ENCODE data around the gene SUSD1.
"Not testable (repeated sequence)": the region's sequence is repeated elsewhere in the genome, so short reads cannot be mapped to it uniquely, and the experiment has no call there.

SUSD1 gene

GRCh38 chr9:112132356-112132755 lies 42.7 kb downstream of the SUSD1 start:
- in situ Hi-C loops (cut with HindIII; ENCODE audit: low sequenced_read_pairs) = no loop called here

- in situ Hi-C loops (cut with HindIII; ENCODE audit: low sequenced_read_pairs) = no loop called here
Measured at GRCh38 chr9:112130997-112131396, 44.1 kb downstream of the SUSD1 start.

- in situ Hi-C loops (cut with HindIII; ENCODE audit: low sequenced_read_pairs) = no loop called here
Measured at GRCh38 chr9:112130347-112130746, 44.8 kb downstream of the SUSD1 start.

GRCh38 chr9:112129246-112129645 lies 45.9 kb downstream of the SUSD1 start:
- in situ Hi-C loops (cut with HindIII; ENCODE audit: low sequenced_read_pairs) = no loop called here

GRCh38 chr9:112128399-112128798 lies 46.7 kb downstream of the SUSD1 start:
- in situ Hi-C loops (cut with HindIII; ENCODE audit: low sequenced_read_pairs) = not testable (repeated sequence)

- in situ Hi-C loops (cut with HindIII; ENCODE audit: low sequenced_read_pairs) = no loop called here
Measured at GRCh38 chr9:112127281-112127680, 47.8 kb downstream of the SUSD1 start.

- in situ Hi-C loops (cut with HindIII; ENCODE audit: low sequenced_read_pairs) = no loop called here
Measured at GRCh38 chr9:112125951-112126388, 49.1 kb downstream of the SUSD1 start.

- in situ Hi-C loops (cut with HindIII; ENCODE audit: low sequenced_read_pairs) = loop anchor here (25.0 kb wide), 1 partner anchor 238 kb away; no protein-coding TSS in a partner anchor
Measured at GRCh38 chr9:112124156-112124555, 50.9 kb downstream of the SUSD1 start.

- in situ Hi-C loops (cut with HindIII; ENCODE audit: low sequenced_read_pairs) = loop anchor here (25.0 kb wide), 1 partner anchor 241 kb away; no protein-coding TSS in a partner anchor
Measured at GRCh38 chr9:112121633-112122032, 53.5 kb downstream of the SUSD1 start.

GRCh38 chr9:112120439-112120925 lies 54.6 kb downstream of the SUSD1 start:
- in situ Hi-C loops (cut with HindIII; ENCODE audit: low sequenced_read_pairs) = loop anchor here (25.0 kb wide), 1 partner anchor 242 kb away; no protein-coding TSS in a partner anchor

GRCh38 chr9:112120030-112120341 lies 55.1 kb downstream of the SUSD1 start:
- in situ Hi-C loops (cut with HindIII; ENCODE audit: low sequenced_read_pairs) = loop anchor here (25.0 kb wide), 1 partner anchor 242 kb away; no protein-coding TSS in a partner anchor

- in situ Hi-C loops (cut with HindIII; ENCODE audit: low sequenced_read_pairs) = loop anchor here (25.0 kb wide), 1 partner anchor 243 kb away; no protein-coding TSS in a partner anchor
Measured at GRCh38 chr9:112119225-112120029, 55.7 kb downstream of the SUSD1 start.

GRCh38 chr9:112118009-112118408 lies 57.1 kb downstream of the SUSD1 start:
- in situ Hi-C loops (cut with HindIII; ENCODE audit: low sequenced_read_pairs) = loop anchor here (25.0 kb wide), 1 partner anchor 244 kb away; no protein-coding TSS in a partner anchor

- in situ Hi-C loops (cut with HindIII; ENCODE audit: low sequenced_read_pairs) = loop anchor here (25.0 kb wide), 1 partner anchor 246 kb away; no protein-coding TSS in a partner anchor
Measured at GRCh38 chr9:112115970-112116753, 58.9 kb downstream of the SUSD1 start.

- in situ Hi-C loops (cut with HindIII; ENCODE audit: low sequenced_read_pairs) = loop anchor here (25.0 kb wide), 1 partner anchor 247 kb away; no protein-coding TSS in a partner anchor
Measured at GRCh38 chr9:112115109-112115508, 60.0 kb downstream of the SUSD1 start.

GRCh38 chr9:112112941-112113681 lies 62.0 kb downstream of the SUSD1 start:
- in situ Hi-C loops (cut with HindIII; ENCODE audit: low sequenced_read_pairs) = loop anchor here (25.0 kb wide), 1 partner anchor 249 kb away; no protein-coding TSS in a partner anchor

GRCh38 chr9:112112519-112112918 lies 62.6 kb downstream of the SUSD1 start:
- in situ Hi-C loops (cut with HindIII; ENCODE audit: low sequenced_read_pairs) = loop anchor here (25.0 kb wide), 1 partner anchor 250 kb away; no protein-coding TSS in a partner anchor

GRCh38 chr9:112111461-112111860 lies 63.6 kb downstream of the SUSD1 start:
- in situ Hi-C loops (cut with HindIII; ENCODE audit: low sequenced_read_pairs) = loop anchor here (25.0 kb wide), 1 partner anchor 251 kb away; no protein-coding TSS in a partner anchor

GRCh38 chr9:112110777-112111113 lies 64.4 kb downstream of the SUSD1 start:
- in situ Hi-C loops (cut with HindIII; ENCODE audit: low sequenced_read_pairs) = loop anchor here (25.0 kb wide), 1 partner anchor 252 kb away; no protein-coding TSS in a partner anchor

- in situ Hi-C loops (cut with HindIII; ENCODE audit: low sequenced_read_pairs) = loop anchor here (25.0 kb wide), 1 partner anchor 252 kb away; no protein-coding TSS in a partner anchor
Measured at GRCh38 chr9:112110094-112110776, 64.9 kb downstream of the SUSD1 start.

Measured in DLD1 (cell line).